ENCODE data around the gene L3MBTL1.

GRCh38 chr20:43495388-43495787 is 12.1 kb upstream of the L3MBTL1 start:
- no peak for TF ChIP-seq CTCF (IDR thresholded peaks at IDR 0.05; ENCODE audit: extremely low read depth in 1 of 2, insufficient read depth in 1 of 2, low read depth in 1 of 2, low read length in 2 of 2)
- no peak for TF ChIP-seq POLR2A (IDR thresholded peaks at IDR 0.05; ENCODE audit: low read depth, low read length)
- no peak for TF ChIP-seq POLR2AphosphoS5 (IDR thresholded peaks at IDR 0.05; ENCODE audit: insufficient read depth, low read depth, low read length)
- no peak for TF ChIP-seq JUN (IDR thresholded peaks at IDR 0.05; ENCODE audit: borderline replicate concordance, insufficient read depth, insufficient read length, low read depth)
- TF ChIP-seq MAX (IDR thresholded peaks at IDR 0.05; ENCODE audit: insufficient read depth, insufficient read length) = no peak
- TF ChIP-seq EZH2 (IDR thresholded peaks at IDR 0.05; ENCODE audit: borderline replicate concordance, low read depth, low read length, severe bottlenecking) = no peak
- no peak for TF ChIP-seq FOS (IDR thresholded peaks at IDR 0.05; ENCODE audit: borderline replicate concordance, insufficient read depth, low read length)
- TF ChIP-seq MYC (IDR thresholded peaks at IDR 0.05; ENCODE audit: low read depth, low read length) = no peak
- TF ChIP-seq GATA2 (IDR thresholded peaks at IDR 0.05; ENCODE audit: insufficient read depth, insufficient read length, low read depth, low read length) = no peak
